Caki2 (cell line): Measurements from ENCODE around the gene MLPH. TPM values are rescaled to one million over a fixed set of nuclear protein-coding genes. Genes with fewer than 3 reads are reported as not detected.
A peak's percentile ranks its signal among the peaks of the same experiment; 100 is the strongest.

Experiments used
- DNase-seq: peaks from one replicate; pipeline ENCODE4 v3.0.0-alpha.2; 2015; ENCODE audit warnings: low read depth
- in situ Hi-C: cut with HindIII; loops from 2 replicates; pipeline ENCODE4 v1.10.0; 2016; ENCODE audit warnings: low sequenced_read_pairs, low pct_unique_long_range_greater_than_20kb, mixed read lengths
- total RNA-seq: library from RNA; depleted of rRNA; stranded (reverse); fragments of >200 nt; shearing (Covaris generic); gene quantifications from 2 replicates; pipeline ENCODE4 v1.2.3, GENCODE V29; 2014; ENCODE audit warnings: low replicate concordance

The MLPH gene
- total RNA-seq, 1 experiment from 2014 or later, result 33.8 TPM

- in situ Hi-C loops, result no loop called here
- no peak for DNase-seq
Measured at GRCh38 chr2:237567276-237568029, 80.4 kb downstream of the MLPH start.

GRCh38 chr2:237568121-237568660, 81.1 kb downstream of the MLPH start:
- in situ Hi-C loops, result no loop called here
- no peak for DNase-seq

GRCh38 chr2:237569041-237569440, 82.0 kb downstream of the MLPH start:
- in situ Hi-C loops, result no loop called here
- no peak for DNase-seq

GRCh38 chr2:237569896-237570295, 82.8 kb downstream of the MLPH start:
- in situ Hi-C loops, result no loop called here
- DNase-seq, result no peak

GRCh38 chr2:237570776-237571335, 83.8 kb downstream of the MLPH start:
- no peak for DNase-seq
- in situ Hi-C loops, result no loop called here

- DNase-seq, result no peak
- in situ Hi-C loops, result no loop called here
Measured at GRCh38 chr2:237571551-237571950, 84.5 kb downstream of the MLPH start.

GRCh38 chr2:237572021-237572741, 85.1 kb downstream of the MLPH start:
- in situ Hi-C loops, result no loop called here
- peak; percentile 52 for DNase-seq

GRCh38 chr2:237572742-237573101, 85.7 kb downstream of the MLPH start:
- DNase-seq, result no peak
- in situ Hi-C loops, result no loop called here

- no peak for DNase-seq
- in situ Hi-C loops, result no loop called here
Measured at GRCh38 chr2:237573721-237574415, 86.8 kb downstream of the MLPH start.

GRCh38 chr2:237574467-237574866, 87.4 kb downstream of the MLPH start:
- in situ Hi-C loops, result no loop called here
- DNase-seq, result no peak

- DNase-seq, result no peak
- in situ Hi-C loops, result no loop called here
Measured at GRCh38 chr2:237574894-237575868, 88.1 kb downstream of the MLPH start.

GRCh38 chr2:237575869-237576862, 89.1 kb downstream of the MLPH start:
- no peak for DNase-seq
- in situ Hi-C loops, result no loop called here

- no peak for DNase-seq
- in situ Hi-C loops, result no loop called here
Measured at GRCh38 chr2:237576974-237577373, 89.9 kb downstream of the MLPH start.

- no peak for DNase-seq
- in situ Hi-C loops, result no loop called here
Measured at GRCh38 chr2:237577458-237577857, 90.4 kb downstream of the MLPH start.

- no peak for DNase-seq
- in situ Hi-C loops, result no loop called here
Measured at GRCh38 chr2:237577956-237578870, 91.2 kb downstream of the MLPH start.

- in situ Hi-C loops, result no loop called here
- DNase-seq, result no peak
Measured at GRCh38 chr2:237581326-237581725, 94.3 kb downstream of the MLPH start.
